Neural cell (in vitro differentiated cells): ENCODE measurements around the gene PALD1.

Experiments used
- EP300 ChIP-seq: fragments of 450-650 bp; conservative IDR thresholded peaks from 2 replicates; pipeline ENCODE4 v1.6.1; 2014; ENCODE audit warnings: antibody characterized with exemption, mild to moderate bottlenecking, moderate library complexity; ENCODE audit not compliant: poor library complexity, severe bottlenecking
- EZH2 ChIP-seq: fragments of 200-600, 300-800 bp; shearing (Covaris generic), sonication (generic); IDR thresholded peaks from 2 replicates; pipeline ENCODE4 v1.6.1; 2014; ENCODE audit warnings: antibody characterized with exemption, low read length, borderline replicate concordance, mild to moderate bottlenecking; ENCODE audit not compliant: insufficient read depth, poor library complexity, severe bottlenecking
- MXI1 ChIP-seq: fragments of 450-650 bp; conservative IDR thresholded peaks from 2 replicates; pipeline ENCODE4 v1.6.1; 2014; ENCODE audit warnings: antibody characterized with exemption, mild to moderate bottlenecking; ENCODE audit not compliant: poor library complexity, severe bottlenecking
- POLR2AphosphoS5 ChIP-seq: IDR thresholded peaks from 2 replicates; pipeline ENCODE4 v1.6.1; 2012
- RAD21 ChIP-seq: fragments of 450-650 bp; conservative IDR thresholded peaks from 2 replicates; pipeline ENCODE4 v1.6.1; 2014; ENCODE audit warnings: antibody characterized with exemption, mild to moderate bottlenecking, moderate library complexity
- SMC3 ChIP-seq: fragments of 450-650 bp; conservative IDR thresholded peaks from 2 replicates; pipeline ENCODE4 v1.6.1; 2014; ENCODE audit warnings: antibody characterized with exemption, mild to moderate bottlenecking, moderate library complexity; ENCODE audit not compliant: poor library complexity
- TAF1 ChIP-seq: IDR thresholded peaks from 2 replicates; pipeline ENCODE4 v1.6.1; 2012; ENCODE audit warnings: low read depth
- TF ChIP-seq, protein P1 (sequence below): fragments of 450-650 bp; IDR thresholded peaks from 2 replicates; pipeline ENCODE4 v1.5.1; 2014; ENCODE audit warnings: antibody characterized with exemption, mild to moderate bottlenecking, moderate library complexity; ENCODE audit not compliant: poor library complexity, severe bottlenecking
- TF ChIP-seq, protein P2 (sequence below): IDR thresholded peaks from 2 replicates; pipeline ENCODE4 v1.6.1; 2012; ENCODE audit warnings: borderline replicate concordance

DNA sequence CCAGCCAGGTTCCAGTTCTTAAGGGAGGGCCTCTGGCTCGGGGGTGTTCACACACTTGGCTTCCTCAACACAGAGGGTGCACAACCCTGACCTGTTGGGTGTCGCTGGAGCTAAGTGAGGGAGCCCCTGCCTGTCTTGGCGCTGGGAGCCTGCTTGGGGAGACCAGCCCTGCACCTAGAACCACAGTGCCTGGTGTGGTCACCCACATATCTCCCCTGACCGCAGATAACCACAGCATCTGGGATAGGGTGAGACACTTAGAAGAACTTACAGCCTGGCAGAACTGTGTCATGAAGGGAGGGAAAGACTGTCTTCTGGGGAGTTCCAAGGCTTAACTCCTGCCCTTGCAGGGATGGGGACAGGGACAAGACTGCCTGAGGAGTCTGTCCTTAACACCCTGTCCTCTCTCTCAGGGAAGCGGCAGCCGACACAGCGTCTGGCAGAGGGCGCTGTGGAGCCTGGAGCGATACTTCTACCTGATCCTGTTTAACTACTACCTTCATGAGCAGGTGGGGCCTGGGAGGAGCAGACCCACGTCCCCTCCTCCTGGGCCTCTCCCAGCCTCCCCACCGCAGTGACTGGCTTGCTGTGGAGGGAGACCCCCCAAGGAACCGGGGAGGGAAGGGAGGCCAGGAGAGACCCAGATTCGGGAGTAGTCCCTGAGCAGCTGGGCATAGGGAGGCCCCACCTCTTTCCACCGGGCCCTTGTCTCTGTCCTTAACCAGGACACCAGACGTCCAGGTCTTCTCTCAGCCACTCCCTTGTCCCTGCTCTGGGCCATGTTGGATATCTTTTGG lies 59.0 kb downstream of the PALD1 start:
- TF ChIP-seq, protein P1, sequence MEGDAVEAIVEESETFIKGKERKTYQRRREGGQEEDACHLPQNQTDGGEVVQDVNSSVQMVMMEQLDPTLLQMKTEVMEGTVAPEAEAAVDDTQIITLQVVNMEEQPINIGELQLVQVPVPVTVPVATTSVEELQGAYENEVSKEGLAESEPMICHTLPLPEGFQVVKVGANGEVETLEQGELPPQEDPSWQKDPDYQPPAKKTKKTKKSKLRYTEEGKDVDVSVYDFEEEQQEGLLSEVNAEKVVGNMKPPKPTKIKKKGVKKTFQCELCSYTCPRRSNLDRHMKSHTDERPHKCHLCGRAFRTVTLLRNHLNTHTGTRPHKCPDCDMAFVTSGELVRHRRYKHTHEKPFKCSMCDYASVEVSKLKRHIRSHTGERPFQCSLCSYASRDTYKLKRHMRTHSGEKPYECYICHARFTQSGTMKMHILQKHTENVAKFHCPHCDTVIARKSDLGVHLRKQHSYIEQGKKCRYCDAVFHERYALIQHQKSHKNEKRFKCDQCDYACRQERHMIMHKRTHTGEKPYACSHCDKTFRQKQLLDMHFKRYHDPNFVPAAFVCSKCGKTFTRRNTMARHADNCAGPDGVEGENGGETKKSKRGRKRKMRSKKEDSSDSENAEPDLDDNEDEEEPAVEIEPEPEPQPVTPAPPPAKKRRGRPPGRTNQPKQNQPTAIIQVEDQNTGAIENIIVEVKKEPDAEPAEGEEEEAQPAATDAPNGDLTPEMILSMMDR: no peak
- TF ChIP-seq EZH2: no peak
- no peak for TF ChIP-seq TAF1
- TF ChIP-seq, protein P2, sequence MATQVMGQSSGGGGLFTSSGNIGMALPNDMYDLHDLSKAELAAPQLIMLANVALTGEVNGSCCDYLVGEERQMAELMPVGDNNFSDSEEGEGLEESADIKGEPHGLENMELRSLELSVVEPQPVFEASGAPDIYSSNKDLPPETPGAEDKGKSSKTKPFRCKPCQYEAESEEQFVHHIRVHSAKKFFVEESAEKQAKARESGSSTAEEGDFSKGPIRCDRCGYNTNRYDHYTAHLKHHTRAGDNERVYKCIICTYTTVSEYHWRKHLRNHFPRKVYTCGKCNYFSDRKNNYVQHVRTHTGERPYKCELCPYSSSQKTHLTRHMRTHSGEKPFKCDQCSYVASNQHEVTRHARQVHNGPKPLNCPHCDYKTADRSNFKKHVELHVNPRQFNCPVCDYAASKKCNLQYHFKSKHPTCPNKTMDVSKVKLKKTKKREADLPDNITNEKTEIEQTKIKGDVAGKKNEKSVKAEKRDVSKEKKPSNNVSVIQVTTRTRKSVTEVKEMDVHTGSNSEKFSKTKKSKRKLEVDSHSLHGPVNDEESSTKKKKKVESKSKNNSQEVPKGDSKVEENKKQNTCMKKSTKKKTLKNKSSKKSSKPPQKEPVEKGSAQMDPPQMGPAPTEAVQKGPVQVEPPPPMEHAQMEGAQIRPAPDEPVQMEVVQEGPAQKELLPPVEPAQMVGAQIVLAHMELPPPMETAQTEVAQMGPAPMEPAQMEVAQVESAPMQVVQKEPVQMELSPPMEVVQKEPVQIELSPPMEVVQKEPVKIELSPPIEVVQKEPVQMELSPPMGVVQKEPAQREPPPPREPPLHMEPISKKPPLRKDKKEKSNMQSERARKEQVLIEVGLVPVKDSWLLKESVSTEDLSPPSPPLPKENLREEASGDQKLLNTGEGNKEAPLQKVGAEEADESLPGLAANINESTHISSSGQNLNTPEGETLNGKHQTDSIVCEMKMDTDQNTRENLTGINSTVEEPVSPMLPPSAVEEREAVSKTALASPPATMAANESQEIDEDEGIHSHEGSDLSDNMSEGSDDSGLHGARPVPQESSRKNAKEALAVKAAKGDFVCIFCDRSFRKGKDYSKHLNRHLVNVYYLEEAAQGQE: no peak
- no peak for TF ChIP-seq EP300
- no peak for TF ChIP-seq SMC3
- TF ChIP-seq POLR2AphosphoS5: no peak
- no peak for TF ChIP-seq RAD21
- TF ChIP-seq MXI1: no peak
